Activated CD4-positive, alpha-beta T cell treated with anti-CD3 and anti-CD28 coated beads, Interleukin-2, amount 10 ng/mL, durations not matched to agents 7 days and 5 days (primary cell): ENCODE measurements around the gene ZNF25. TPM values are rescaled to one million over a fixed set of nuclear protein-coding genes. Genes with fewer than 3 reads are reported as not detected.
"Not testable (repeated sequence)": the region's sequence is repeated elsewhere in the genome, so short reads cannot be mapped to it uniquely, and the experiment has no call there.

Experiments
- CTCF ChIA-PET: fragments of 350-600 bp; sonication (Branson Sonifier 250); formaldehyde crosslinking; loops from one replicate; lab custom pipeline; 2021; ENCODE audit warnings: antibody characterized with exemption; lab: Charles Lee
- POLR2A ChIA-PET: fragments of 350-600 bp; sonication (Branson Sonifier 250); formaldehyde crosslinking; loops from one replicate; lab custom pipeline; 2021; ENCODE audit warnings: antibody characterized with exemption; lab: Charles Lee
- DNase-seq: peaks from one replicate; pipeline ENCODE4 v3.0.0-alpha.2; 2020
- H3K27ac Mint-ChIP-seq: one replicate; pipeline ENCODE4 v1.8.0; 2021; ENCODE audit warnings: mild to moderate bottlenecking, moderate library complexity, mixed read lengths
- H3K27me3 Mint-ChIP-seq: one replicate; pipeline ENCODE4 v1.8.0; 2021; ENCODE audit warnings: mixed read lengths
- H3K36me3 Mint-ChIP-seq: one replicate; pipeline ENCODE4 v1.8.0; 2021; ENCODE audit warnings: low read depth, mixed read lengths
- H3K4me1 Mint-ChIP-seq: one replicate; pipeline ENCODE4 v1.8.0; 2021; ENCODE audit warnings: mixed read lengths
- H3K4me3 Mint-ChIP-seq: one replicate; pipeline ENCODE4 v1.8.0; 2021; ENCODE audit warnings: mild to moderate bottlenecking, moderate library complexity, mixed read lengths
- H3K9me3 Mint-ChIP-seq: one replicate; pipeline ENCODE4 v1.8.0; 2021; ENCODE audit warnings: mixed read lengths
- total RNA-seq, 2 experiments: library from RNA; stranded (reverse); gene quantifications; one replicate each; pipeline ENCODE4 v1.2.3, GENCODE V29; 2021

Gene ZNF25
- 1 to 10 TPM; 5.0 to 5.3 TPM for total RNA-seq

DNA sequence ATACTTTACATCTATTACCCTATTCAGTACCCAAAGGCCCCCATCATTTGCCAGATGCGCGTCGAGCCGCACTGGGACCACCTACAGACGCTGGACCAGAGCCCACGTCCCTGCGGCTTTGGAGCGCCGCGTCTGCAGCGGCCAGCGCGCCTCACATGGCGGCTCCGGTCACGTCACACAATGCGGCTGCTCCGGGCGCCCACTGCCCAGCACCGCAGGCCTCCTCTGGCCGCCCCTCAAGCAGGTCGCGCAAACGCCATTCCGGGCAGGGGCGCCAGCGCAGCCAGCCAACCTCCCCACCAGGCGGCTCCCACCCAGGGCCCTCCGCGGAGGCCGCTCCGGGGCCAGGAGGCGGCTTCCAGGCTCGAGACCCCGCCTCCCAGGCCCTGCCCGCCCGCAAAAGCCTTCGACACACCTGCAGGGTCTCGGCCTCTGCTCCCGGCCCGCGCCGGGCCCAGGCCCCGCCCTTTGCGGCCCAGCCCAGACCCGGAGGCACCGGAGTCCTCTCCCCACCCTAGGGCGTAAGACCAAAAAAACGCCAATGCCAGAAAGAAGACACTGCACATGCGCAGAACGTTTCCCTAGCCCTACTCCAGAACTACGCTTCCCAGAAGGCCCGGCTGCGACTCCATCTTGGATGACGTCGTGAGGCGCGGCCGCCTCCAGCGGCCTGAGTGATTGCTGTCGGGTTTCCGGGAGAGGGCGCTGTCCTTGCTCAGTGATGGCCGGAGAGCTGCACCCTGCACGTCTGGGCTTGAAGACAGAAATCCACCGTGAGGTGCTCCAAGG is at the start of gene ZNF25:
Gene ZNF25, minus strand, starts transcription at position 557 of the 789 bp plus-strand sequence. CDS start 4,925 bp downstream, outside the sequence.
- Mint-ChIP-seq H3K4me1 (peaks cover 25% of the 10 kb centered on the region), H3K9me3 (peaks cover 15% of the 10 kb centered on the region), H3K27ac (peak within 1 kb of the TSS; percentile 98), H3K36me3 (peaks cover 19% of the 10 kb centered on the region), H3K27me3 (no peaks in the 10 kb centered on the region), H3K4me3 (peak within 1 kb of the TSS; percentile 88)
- ChIA-PET CTCF (interaction anchor here (0.5 to 2.4 kb wide), 20 partner anchors 10 to 426 kb away, joined by 3 to 10 read pairs (median 4); partner anchors contain the start of gene ZNF33A), POLR2A (no interaction called here)
- peak; percentile 99 for DNase-seq

- H3K27me3 Mint-ChIP-seq = no peaks in the 10 kb centered on the region
- ChIA-PET CTCF (no interaction called here), POLR2A (no interaction called here)
- peaks cover 90% of the 10 kb centered on the region for H3K36me3 Mint-ChIP-seq
- H3K9me3 Mint-ChIP-seq = peaks cover 25% of the 10 kb centered on the region
- H3K4me1 Mint-ChIP-seq = peaks cover 26% of the 10 kb centered on the region
- no peak overlapping the region for H3K27ac Mint-ChIP-seq
- H3K4me3 Mint-ChIP-seq = no peak overlapping the region
- no peak for DNase-seq
Measured at GRCh38 chr10:38025283-38025682, 48.8 kb upstream of the ZNF25 start.

GRCh38 chr10:38019124-38019523 is 42.7 kb upstream of the ZNF25 start:
- H3K27me3 Mint-ChIP-seq, CTCF ChIA-PET, H3K4me3 Mint-ChIP-seq, DNase-seq, H3K27ac Mint-ChIP-seq: not testable (repeated sequence)
- Mint-ChIP-seq H3K9me3 (peaks cover 17% of the 10 kb centered on the region), H3K4me1 (peaks cover 13% of the 10 kb centered on the region), H3K36me3 (peaks cover 91% of the 10 kb centered on the region)
- POLR2A ChIA-PET = interaction anchor here (0.7 kb wide), 1 partner anchor 17 kb away, joined by 3 read pairs; no protein-coding TSS in a partner anchor

DNA sequence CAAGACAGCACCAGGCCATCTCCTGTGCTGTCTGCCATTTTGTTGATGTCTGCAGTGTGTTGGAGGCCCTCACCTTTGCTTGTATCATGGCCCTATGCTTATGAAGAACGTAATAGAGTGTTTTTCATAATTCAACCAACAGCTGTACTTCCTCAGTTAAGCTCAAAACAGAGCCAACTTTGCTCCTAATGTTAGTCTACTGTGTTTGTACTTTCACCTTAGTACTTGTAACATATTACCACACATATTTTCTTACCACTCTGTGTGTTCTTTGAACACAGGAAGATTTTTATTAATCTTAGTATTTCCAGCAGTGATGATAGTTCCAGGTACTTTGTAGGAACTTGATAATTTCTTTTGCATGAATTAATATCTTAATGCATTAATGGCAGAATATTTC is 39.9 kb upstream of the ZNF25 start:
- peaks cover 14% of the 10 kb centered on the region for H3K9me3 Mint-ChIP-seq
- POLR2A ChIA-PET = no interaction called here
- H3K27ac Mint-ChIP-seq = no peak overlapping the region
- H3K4me1 Mint-ChIP-seq = peaks cover 26% of the 10 kb centered on the region
- CTCF ChIA-PET = no interaction called here
- no peaks in the 10 kb centered on the region for H3K27me3 Mint-ChIP-seq
- no peak for DNase-seq
- no peak overlapping the region for H3K4me3 Mint-ChIP-seq
- peaks cover 84% of the 10 kb centered on the region for H3K36me3 Mint-ChIP-seq

- peaks cover 32% of the 10 kb centered on the region for H3K36me3 Mint-ChIP-seq
- H3K27me3 Mint-ChIP-seq = no peaks in the 10 kb centered on the region
- CTCF ChIA-PET = interaction anchor here (1.4 kb wide), 2 partner anchors 9 to 35 kb away, joined by 3 read pairs; no protein-coding TSS in a partner anchor
- peaks cover 28% of the 10 kb centered on the region for H3K4me1 Mint-ChIP-seq
- H3K4me3 Mint-ChIP-seq = peak within 1 kb of the TSS; percentile 93
- no peaks in the 10 kb centered on the region for H3K9me3 Mint-ChIP-seq
- H3K27ac Mint-ChIP-seq = peak within 1 kb of the TSS; percentile 99
- DNase-seq = peak; percentile 92
- POLR2A ChIA-PET = interaction anchor here (0.5 kb wide), 1 partner anchor 112 kb away, joined by 9 read pairs; no protein-coding TSS in a partner anchor
Measured at GRCh38 chr10:38010119-38010903, 33.9 kb upstream of the ZNF25 start, which contains the start of gene ZNF33A. ZNF33A (plus strand) TSS chr10:38010675; CDS start chr10:38012342, 1,667 bp downstream.

GRCh38 chr10:38007991-38008390 is 31.5 kb upstream of the ZNF25 start:
- ChIA-PET POLR2A (no interaction called here), CTCF (no interaction called here)
- no peaks in the 10 kb centered on the region for H3K27me3 Mint-ChIP-seq

DNA sequence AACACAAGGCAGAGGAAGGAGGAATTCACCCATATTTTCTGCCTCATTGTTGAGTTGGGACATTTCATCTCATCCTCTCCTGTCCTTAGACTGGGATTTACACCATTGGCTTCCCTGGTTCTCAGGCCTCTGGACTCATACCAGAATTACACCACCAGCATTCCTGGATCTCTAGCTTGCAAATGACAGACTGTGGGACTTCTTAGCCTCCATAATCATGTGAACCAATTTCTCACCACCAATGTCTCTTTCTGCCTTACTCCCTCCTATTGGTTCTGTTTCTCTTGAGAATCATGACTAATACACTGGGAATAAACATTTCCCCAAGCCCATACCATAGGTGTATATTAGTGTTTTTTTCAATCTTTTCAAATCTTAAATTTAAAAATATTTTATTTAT is 31.1 kb upstream of the ZNF25 start:
- no peak overlapping the region for H3K4me3 Mint-ChIP-seq
- peaks cover 13% of the 10 kb centered on the region for H3K36me3 Mint-ChIP-seq
- no peak overlapping the region for H3K27ac Mint-ChIP-seq
- CTCF ChIA-PET = interaction anchor here (1.2 kb wide), 1 partner anchor 32 kb away, joined by 3 read pairs; no protein-coding TSS in a partner anchor
- POLR2A ChIA-PET = no interaction called here
- no peak for DNase-seq
- no peaks in the 10 kb centered on the region for H3K9me3 Mint-ChIP-seq
- peaks cover 17% of the 10 kb centered on the region for H3K4me1 Mint-ChIP-seq
- H3K27me3 Mint-ChIP-seq = no peaks in the 10 kb centered on the region

More at GRCh38 chr10:38007991-38008390, 31.5 kb upstream of the ZNF25 start:
- Mint-ChIP-seq H3K4me1 (peaks cover 19% of the 10 kb centered on the region), H3K36me3 (peaks cover 16% of the 10 kb centered on the region), H3K4me3 (no peak overlapping the region), H3K9me3 (no peaks in the 10 kb centered on the region), H3K27ac (no peak overlapping the region)
- DNase-seq = no peak

DNA sequence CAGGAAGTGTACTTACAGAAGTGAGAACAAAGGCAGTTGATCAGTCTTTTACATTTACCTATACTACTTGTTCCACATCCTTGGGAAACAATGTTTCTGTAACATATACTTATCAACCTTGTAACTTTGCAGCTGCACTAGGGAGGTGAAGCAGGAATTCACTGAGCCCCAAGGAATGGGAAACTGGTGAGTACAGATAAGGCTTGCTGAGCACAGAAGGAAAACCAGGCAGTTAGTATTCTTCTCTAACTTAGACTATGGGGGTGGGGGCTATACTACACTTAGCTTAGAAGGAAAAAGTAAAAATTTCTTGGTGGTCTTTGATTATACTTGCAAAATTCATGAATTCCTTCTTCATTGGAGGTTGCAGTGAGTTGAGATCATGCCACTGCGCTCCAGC is 27.1 kb upstream of the ZNF25 start:
- no peaks in the 10 kb centered on the region for H3K36me3 Mint-ChIP-seq
- H3K4me1 Mint-ChIP-seq = no peaks in the 10 kb centered on the region
- POLR2A ChIA-PET = no interaction called here
- CTCF ChIA-PET = interaction anchor here (0.6 to 2.7 kb wide), 2 partner anchors 27 to 67 kb away, joined by 3 to 9 read pairs; partner anchors contain the start of gene ZNF25
- no peak for DNase-seq
- H3K27me3 Mint-ChIP-seq = no peaks in the 10 kb centered on the region
- no peak overlapping the region for H3K27ac Mint-ChIP-seq
- no peaks in the 10 kb centered on the region for H3K9me3 Mint-ChIP-seq
- no peak overlapping the region for H3K4me3 Mint-ChIP-seq

DNA sequence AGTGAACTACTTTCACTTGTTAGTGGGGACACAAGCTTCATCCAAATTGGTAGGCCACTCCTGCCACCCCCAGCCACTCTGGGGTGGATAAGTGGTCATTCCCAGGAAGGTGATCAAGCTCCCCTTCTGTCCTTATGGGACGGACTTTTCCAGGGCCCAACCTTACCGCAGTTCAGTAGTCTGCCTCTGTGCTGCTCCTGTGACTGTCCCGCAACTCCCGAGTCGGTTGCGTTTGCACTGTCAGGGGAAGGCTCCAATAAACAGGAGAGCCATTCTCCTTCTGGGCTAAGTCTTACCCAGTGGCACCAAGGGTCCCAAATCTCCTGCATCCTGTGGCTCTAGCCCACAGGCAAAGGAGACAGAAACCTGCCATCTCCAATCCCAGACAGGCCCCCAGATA is 26.6 kb upstream of the ZNF25 start:
- ChIA-PET POLR2A (no interaction called here), CTCF (interaction anchor here (0.6 to 2.7 kb wide), 2 partner anchors 26 to 68 kb away, joined by 3 to 9 read pairs; partner anchors contain the start of gene ZNF25)
- no peak overlapping the region for H3K27ac Mint-ChIP-seq
- H3K36me3 Mint-ChIP-seq = no peaks in the 10 kb centered on the region
- no peaks in the 10 kb centered on the region for H3K27me3 Mint-ChIP-seq
- H3K4me1 Mint-ChIP-seq = no peaks in the 10 kb centered on the region
- no peak overlapping the region for H3K4me3 Mint-ChIP-seq
- no peak for DNase-seq
- no peaks in the 10 kb centered on the region for H3K9me3 Mint-ChIP-seq

- H3K36me3 Mint-ChIP-seq, CTCF ChIA-PET, DNase-seq, H3K9me3 Mint-ChIP-seq, H3K4me1 Mint-ChIP-seq, H3K27me3 Mint-ChIP-seq, POLR2A ChIA-PET, H3K4me3 Mint-ChIP-seq, H3K27ac Mint-ChIP-seq: not testable (repeated sequence)
Measured at GRCh38 chr10:38000474-38000873, 24.0 kb upstream of the ZNF25 start.

- H3K27ac Mint-ChIP-seq, H3K4me1 Mint-ChIP-seq, H3K9me3 Mint-ChIP-seq, H3K4me3 Mint-ChIP-seq, H3K36me3 Mint-ChIP-seq, CTCF ChIA-PET, H3K27me3 Mint-ChIP-seq, DNase-seq, POLR2A ChIA-PET: not testable (repeated sequence)
Measured at GRCh38 chr10:37998920-37999319, 22.5 kb upstream of the ZNF25 start.

GRCh38 chr10:37992083-37992482 is 15.6 kb upstream of the ZNF25 start:
- ChIA-PET CTCF (interaction anchor here (2.0 kb wide), 1 partner anchor 16 kb away, joined by 10 read pairs; the partner anchor contains the start of gene ZNF25), POLR2A (no interaction called here)
- Mint-ChIP-seq H3K4me1 (no peaks in the 10 kb centered on the region), H3K36me3 (no peaks in the 10 kb centered on the region), H3K27me3 (no peaks in the 10 kb centered on the region), H3K27ac (no peak overlapping the region), H3K9me3 (no peaks in the 10 kb centered on the region), H3K4me3 (no peak overlapping the region)
- DNase-seq = no peak
